HG03342 (cell line): Measurements from ENCODE around the gene LGALS1.

Experiments used
- ATAC-seq: cut with Tn5 transposase; IDR thresholded peaks from one replicate; pipeline ENCODE4 v1.9.1; 2021; ENCODE audit warnings: mild to moderate bottlenecking, moderate library complexity; ENCODE audit not compliant: unreplicated experiment

The LGALS1 gene

DNA sequence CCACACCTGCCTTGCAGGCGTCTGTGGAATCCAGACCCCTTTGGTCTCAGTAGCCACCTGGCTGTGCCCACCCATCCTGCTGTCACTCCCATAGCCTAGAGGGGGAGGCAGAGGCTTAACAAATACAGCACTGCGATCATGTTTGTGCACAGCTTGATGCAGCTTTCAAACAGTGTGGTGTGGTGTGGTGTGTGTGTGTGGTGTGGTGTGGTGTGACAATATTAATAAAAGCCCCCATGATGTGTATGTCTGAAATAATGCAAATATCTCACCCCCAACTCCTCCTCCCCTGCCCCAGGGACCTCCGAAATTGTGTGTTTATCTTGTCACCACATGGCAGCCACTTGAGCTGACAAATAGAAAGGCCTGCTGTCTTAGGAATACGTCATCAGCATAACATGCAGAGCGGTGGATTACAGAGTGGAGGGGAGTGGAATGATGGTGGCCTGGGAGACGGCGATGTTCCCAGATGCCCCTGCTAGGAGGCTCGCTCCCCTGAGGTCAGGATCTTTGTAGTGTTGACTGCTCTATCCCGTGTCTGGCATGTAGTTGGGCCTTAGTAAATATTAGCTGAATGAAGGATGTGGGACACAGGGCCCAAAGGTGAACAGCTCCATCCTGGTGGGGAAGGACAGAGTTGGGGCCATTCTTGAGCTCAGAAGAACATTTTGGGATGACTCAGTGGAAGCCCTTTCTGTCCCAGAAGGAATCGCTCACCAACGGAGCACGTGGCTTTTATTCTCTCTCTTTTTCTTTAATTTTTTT lies 14.1 kb upstream of the LGALS1 start:
- ATAC-seq: no peak

GRCh38 chr22:37662039-37662438 lies 13.4 kb upstream of the LGALS1 start:
- ATAC-seq: no peak

DNA sequence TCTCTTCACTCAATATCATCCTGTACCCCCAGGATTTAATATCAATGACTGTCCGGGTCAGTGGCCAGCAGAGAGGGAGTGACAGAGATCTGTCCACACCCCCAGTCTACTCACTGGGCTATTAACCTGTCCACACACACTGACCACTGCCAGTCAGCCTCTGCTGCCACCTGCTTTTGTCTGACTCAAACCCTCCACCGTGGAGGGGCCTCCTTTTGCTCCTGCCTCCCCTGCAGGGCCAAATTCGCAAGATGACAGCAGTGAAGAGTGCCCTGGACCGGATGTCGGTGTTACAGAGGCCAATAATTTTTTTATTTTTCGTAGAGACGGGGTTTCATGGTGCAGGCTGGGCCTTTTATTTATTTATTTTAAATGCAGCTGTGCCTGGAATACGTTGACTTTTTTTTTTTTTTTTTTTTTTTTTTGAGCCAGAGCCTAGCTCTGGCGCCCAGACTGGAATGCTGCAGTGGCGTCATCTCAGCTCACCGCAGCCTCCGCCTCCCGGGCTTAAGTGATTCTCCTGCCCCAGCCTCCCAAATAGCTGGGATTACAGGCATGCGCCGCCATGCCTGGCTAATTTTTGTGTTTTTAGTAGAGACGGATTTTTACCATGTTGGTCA lies 11.8 kb upstream of the LGALS1 start:
- ATAC-seq: no peak

GRCh38 chr22:37664249-37665101 lies 11.0 kb upstream of the LGALS1 start:
- no peak for ATAC-seq

- ATAC-seq: no peak
These were observed 9.9 kb upstream of the LGALS1 start for GRCh38 chr22:37665487-37665886.

- ATAC-seq: no peak
These were observed 5.8 kb upstream of the LGALS1 start for GRCh38 chr22:37669586-37669985.

DNA sequence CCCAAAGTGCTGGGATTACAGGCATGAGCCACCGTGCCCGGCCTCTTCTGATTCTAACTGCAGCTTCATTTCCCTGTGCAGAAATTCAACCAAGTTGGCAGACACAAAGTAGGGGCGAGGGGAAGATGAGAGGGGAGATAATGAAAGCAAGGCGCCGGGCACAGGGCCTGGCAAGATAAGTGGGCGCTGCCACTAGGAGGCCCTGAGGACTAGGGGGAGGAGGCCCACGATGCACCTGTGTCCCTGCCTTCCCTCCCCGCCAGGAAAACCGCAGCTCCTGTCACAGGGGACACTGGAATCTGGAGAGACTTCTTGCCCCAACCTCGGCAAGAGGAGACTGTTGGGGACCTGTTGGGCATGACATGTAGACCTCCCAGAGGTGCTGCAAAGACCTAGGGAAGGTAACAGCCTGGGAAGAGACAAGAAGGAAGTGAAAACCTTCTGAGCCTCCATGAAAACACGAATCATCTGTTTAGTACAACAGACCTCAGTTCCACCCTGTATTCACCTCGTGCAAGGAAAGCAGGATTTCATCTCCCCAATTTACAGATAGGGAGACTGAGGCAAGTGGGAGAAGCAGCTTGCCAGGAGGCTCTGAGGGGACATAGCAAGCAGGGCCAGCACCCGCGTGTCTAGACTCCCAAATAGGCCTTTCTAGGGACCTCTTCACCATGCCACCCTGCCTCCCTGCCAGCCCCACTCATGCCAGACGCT lies 3.1 kb upstream of the LGALS1 start:
- ATAC-seq: no peak

GRCh38 chr22:37672920-37673455 lies 2.4 kb upstream of the LGALS1 start:
- ATAC-seq: no peak

DNA sequence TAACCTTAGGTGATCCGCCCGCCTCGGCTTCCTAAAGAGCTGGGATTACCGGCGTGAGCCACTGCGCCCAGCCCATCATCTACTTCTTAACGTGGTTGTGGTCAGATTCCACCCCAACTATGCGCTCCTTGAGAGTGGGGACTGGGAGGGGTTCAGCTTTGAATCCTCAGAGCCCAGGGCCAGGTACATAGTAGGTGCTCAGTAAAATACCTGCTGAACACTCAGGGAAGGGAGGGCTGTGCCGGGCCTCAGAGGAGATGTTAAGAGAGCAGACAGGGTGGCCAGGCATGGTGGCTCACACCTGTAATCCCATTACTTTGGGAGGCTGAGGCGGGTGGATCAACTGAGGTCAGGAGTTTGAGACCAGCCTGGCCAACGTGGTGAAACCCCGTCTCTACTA lies 1.2 kb upstream of the LGALS1 start:
- no peak for ATAC-seq

DNA sequence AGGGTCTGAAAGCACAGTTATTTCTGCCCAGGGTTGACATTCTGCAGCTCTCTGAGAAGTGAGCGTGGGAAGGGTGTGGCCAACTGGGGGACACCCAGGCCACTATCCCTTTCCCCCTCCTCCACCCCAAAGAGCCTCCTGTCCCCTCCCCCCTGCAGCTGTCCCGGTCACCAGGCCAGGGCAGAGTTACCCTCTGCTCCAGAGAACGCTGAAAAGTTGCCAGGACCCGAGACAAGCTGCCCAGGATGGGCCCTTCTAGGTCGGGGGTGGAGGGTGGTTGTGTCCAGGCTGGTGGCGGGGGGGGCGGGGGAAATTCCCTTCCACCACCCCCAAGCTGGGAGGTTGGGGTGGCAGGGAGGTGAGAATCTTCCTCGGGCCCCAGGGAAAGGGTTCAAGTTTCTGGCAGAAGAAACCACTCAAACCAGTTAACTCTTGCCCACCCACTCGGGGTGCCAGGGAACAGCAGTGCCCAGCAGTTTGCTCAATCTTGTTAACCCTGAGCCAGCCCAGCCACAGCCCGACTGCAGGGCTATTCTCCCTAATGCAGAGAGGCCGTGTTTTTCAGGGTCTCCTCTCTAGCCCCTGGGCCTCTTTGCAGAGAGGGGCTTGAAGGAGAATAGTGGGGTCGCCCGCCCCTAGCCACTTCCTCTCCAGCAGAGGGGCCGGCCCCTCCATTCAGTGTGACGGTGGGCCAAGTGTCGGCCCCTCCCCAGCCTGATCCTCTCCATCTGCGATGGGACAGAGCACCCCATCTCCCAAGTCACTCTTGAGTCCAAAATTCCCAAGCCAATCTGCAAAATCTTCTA lies 697 bp downstream of the LGALS1 start:
- no peak for ATAC-seq

GRCh38 chr22:37676736-37677492 lies 1.5 kb downstream of the LGALS1 start:
- peak; percentile 58 for ATAC-seq

DNA sequence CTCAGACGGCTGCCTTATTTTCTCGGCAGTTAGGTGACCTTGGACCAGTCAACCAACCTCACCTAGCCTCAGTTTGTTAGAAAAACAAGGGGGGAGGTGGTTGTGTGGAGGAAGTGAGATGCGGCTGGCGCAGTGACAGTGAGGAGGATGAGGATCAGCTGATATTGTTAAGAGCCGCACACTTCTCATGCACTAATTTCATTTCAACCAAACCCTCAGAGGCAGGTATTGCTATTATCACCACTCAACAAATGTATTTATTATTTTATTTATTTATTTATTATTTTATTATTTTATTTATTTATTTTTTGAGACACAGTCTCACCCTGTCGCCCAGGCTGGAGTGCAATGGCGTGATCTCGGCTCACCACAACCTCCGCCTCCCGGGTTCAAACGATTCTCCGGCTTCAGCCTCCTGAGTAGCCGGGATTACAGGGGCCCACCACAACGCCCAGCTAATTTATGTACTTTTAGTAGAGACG lies 2.1 kb downstream of the LGALS1 start:
- ATAC-seq: no peak

DNA sequence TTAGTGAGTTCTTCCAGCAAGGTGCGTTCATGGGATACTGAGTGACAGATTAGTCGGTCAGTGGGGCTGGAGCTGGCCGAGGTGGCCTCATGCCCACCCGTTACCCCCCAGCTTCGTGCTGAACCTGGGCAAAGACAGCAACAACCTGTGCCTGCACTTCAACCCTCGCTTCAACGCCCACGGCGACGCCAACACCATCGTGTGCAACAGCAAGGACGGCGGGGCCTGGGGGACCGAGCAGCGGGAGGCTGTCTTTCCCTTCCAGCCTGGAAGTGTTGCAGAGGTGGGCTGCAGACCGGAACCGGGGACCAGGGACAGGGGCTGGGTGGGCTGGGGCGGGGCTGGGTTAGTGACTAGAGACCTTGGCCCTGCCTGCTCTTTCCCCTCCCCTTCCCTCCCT lies 2.9 kb downstream of the LGALS1 start:
- ATAC-seq: no peak

- ATAC-seq: no peak
These were observed 4.2 kb downstream of the LGALS1 start for GRCh38 chr22:37679670-37680069.

GRCh38 chr22:37680191-37680851 lies 4.9 kb downstream of the LGALS1 start:
- ATAC-seq: no peak

GRCh38 chr22:37681001-37681424 lies 5.6 kb downstream of the LGALS1 start:
- no peak for ATAC-seq

- no peak for ATAC-seq
These were observed 6.2 kb downstream of the LGALS1 start for GRCh38 chr22:37681556-37682049.
